Measurements from ENCODE around the gene PDXDC1.
"Not testable (repeated sequence)": the region's sequence is repeated elsewhere in the genome, so short reads cannot be mapped to it uniquely, and the experiment has no call there.

PDXDC1 gene

DNA sequence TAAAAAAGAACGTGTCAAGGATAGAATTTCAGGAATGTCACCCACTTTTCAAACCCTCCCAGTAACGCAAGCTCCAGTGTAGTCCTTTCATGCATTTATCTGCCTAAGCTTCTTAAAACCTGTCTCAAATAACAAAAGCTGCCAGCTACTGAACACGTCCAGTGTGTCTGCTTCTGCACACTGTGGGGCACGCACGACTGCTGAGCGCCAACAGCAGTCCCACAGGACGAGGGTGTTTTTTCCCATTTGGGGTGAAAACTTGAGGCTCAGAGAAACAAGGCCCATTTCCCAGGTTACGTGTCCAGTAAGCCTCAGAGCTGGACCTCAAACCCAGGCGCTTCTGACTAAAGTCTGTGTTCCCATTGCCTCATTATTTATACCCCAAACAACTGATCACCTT lies 63.9 kb downstream of the PDXDC1 start:
- DNase-seq (ENCODE audit: low spot score) = no peak

DNA sequence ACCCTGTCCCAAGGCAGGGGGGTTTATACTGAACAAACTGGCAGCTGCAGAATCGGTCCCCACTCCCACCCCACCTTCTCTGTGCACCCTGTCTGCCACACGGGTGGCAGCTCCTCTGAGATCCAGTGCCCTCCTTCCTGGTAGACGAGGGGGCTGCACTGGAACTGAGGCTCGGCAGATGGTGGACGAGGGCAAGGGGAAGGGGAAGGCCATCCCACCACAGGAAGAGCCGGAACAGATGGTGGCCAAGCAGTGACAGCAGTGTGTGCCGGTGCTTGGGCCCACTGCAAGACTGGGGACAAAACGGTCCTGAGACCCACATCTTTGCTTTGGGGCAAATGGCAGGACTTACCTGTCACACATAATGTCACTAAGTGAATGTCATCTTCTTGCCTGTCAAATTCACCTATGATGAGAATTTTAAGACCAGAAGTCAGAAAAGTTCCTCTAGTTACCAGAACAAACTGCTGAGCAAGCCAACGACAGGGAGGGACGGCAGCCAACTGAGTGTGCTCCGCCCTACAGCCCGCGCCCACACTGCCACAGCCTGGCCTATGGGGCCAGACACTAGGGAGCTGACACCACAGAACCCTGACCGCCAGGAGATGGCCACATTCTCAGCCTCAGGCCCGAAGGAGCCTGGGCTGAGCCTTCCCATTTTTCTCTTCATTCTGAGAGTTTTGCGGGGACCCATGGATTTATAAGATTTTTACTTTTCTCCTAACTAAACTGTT lies 66.6 kb downstream of the PDXDC1 start:
- DNase-seq (ENCODE audit: low spot score) = peak; percentile 46

DNA sequence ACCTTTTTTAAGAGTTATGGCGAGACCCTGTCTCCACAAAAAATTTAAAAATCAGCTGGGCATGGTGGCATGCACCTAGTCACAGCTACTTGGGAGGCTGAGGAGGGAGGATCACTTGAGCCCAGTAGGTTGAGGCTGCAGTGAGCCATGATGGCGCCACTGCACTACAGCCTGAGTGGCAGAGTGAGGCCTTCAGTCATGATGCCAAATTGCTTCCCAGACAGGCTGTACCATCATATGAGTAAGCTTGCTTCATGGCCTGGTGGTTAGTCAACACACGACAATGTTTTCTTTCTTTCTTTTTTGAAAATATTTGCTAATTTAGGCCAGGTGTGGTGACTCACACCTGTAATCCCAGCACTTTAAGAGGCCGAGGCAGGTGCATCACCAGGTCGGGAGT lies 68.5 kb downstream of the PDXDC1 start:
- DNase-seq (ENCODE audit: low spot score) = no peak

DNA sequence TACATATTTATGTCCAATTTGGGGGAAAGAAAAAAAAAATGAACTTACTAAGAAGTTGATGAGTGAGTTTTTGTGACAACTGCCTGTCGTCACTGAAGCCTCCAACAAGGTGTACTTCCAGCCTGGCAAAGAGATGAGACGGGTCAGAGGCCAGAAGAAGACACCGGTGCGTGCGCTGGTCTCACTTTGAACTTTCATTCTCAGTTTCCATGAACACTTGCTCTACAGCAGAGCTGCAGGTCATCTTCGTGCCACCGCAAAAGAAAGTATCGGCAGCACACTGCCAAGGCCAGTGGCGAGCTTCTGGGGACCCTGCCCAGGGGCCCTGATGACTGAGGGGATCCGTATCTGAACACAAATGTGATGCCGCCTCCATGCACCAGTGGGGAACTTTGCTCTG lies 69.5 kb downstream of the PDXDC1 start:
- no peak for DNase-seq (ENCODE audit: low spot score)

DNA sequence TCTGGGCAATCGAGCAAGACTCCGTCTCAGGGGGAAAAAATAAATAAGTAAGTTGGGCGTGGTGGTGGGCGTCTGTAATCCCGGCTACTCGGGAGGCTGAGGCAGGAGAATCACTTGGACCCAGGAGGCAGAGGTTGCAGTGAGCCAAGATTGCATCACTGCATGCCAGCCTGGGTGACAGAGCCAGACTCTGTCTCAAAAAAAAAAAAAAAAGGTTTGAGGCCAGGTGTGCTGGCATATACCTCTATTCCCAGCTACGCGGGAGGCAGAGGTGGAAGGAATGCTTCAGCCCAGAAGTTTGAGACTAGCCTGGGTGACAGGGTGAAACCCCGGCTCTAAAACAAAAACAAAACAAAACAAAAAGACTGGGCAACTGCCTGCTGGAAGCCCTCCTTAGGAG lies 70.4 kb downstream of the PDXDC1 start:
- DNase-seq (ENCODE audit: low spot score) = not testable (repeated sequence)

DNA sequence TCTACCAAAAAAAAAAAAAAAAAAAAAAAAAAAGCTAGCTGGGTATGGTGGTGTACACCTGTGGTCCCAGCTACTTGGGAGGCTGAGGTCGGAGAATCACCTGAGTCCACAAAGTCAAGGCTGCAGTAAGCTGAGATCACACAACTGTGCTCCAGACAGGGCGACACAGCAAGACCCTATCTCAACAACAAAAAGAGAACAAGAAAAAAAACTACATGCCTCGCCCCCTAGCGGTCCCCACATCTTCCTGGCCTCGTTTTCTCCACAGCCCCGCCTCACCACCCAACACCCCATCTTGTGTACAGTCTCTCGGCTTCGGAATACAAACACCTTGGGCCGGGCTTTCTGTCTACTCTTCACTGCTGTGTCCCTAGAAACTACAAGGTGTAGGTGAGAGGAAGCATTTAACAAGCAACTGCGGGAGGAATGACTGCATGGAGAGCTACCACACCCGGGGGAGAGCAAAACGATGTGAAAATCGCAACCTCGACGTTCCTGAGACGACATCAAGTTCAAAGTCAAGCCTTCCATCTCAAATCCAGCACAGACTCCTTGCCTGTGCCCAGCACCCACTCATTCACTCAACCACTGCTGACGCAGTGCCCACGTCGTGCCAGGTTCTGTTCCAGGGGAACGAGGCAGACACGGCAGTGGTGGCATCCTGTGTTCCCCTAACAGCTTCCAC lies 72.0 kb downstream of the PDXDC1 start:
- no peak for DNase-seq (ENCODE audit: low spot score)

DNA sequence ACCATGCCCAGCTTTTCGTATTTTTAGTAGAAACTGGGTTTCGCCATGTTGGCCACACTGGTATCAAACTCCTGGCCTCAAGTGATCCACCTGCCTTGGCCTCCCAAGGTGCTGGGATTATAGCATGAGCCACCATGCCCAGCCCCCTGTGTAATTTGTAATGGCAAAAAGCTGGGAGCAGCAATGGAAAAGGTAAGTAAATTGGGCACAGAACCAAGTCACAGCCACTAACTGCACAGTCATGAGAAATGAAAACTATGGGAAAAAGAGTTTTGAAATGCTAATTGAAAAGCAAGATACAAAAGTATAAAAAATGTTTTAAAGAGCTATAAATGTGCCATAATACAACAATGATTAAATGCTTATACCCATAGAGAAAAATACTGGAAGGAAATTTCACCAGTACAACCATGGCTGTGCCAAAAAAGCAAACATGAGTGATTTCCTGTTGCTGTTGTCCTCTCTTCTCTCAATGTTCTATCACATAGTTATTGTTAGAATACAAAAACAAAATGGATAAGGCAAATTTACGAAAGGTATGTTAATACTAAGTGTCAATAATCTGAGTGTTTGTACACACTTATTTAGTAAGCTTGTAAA lies 74.9 kb downstream of the PDXDC1 start:
- DNase-seq (ENCODE audit: low spot score) = no peak

DNA sequence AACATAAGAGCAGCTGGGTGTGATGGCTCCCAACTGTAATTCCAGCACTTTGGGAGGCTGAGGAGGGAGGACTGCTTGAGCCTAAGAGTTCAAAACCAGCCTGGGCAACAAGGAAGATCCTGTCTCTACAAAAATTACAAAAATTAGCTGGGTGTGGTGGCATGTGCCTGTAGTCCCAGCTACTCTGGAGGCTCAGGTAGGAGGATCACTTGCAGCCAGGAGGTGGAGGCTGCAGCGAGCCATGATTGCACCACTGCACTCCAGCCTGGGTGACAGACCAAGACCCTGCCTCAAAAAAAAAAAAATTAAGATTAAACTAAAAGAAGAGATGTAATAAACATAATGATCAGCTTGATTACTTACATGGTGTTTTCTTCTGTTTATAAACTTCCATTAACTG lies 75.6 kb downstream of the PDXDC1 start:
- DNase-seq (ENCODE audit: low spot score) = not testable (repeated sequence)

DNA sequence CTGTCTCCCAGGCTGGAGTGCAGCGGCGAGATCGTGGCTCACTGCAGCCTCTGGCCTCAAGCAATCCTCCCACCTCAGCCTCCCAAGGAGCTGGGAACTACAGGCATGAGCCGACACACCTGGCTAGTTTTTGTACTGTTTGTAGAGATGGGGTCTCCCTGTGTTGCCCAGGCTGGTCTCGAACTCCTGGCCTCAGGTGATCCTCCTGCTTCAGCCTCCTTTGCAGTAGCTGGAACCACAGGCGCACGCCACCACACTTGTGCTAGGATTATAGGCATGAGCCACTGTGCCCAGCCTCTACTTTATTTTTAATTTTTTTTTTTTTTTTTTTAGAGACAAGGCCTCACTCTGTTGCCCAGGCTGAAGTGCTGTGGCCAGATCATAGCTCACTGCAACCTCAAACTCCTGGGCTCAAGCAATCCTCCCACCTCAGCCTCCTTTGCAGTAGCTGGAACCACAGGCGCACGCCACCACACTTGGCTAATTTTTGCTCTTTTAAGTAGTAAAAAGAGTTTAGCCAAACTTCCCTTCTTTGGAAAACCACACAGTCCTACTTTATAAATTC lies 76.6 kb downstream of the PDXDC1 start:
- DNase-seq (ENCODE audit: low spot score) = no peak

DNA sequence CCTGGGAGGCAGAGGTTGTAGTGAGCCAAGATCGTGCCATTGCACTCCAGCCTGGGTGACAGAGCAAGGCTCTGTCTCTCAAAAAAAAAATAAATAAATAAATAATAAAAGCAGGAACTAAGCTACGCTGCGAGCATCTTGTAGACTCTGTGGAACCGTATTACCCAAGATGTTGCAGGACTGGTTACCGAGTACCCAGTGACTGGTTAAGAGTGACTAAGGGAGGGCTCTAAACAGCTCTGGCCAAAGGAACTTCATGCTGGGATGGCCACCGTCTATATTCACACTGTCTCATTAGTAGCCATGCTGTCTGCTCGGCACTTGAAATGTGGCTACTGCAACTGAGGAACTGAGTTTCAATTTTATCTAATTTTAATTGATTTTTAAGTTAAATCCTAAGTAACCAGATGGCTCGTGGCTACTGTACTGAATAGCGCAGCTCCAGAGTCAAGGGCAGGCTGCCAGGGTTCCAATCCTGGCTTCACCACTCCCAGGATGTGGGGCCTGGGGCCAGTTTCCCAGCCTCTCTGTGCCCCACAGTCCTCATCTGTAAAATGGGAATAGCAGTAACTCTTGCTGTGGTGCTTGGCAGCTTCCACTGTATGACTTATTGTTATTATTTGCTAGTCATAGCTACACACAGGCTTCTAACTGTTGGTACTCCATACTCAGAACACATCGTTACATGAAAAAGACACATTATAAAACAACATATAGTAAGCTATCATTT lies 78.1 kb downstream of the PDXDC1 start:
- no peak for DNase-seq (ENCODE audit: low spot score)

DNA sequence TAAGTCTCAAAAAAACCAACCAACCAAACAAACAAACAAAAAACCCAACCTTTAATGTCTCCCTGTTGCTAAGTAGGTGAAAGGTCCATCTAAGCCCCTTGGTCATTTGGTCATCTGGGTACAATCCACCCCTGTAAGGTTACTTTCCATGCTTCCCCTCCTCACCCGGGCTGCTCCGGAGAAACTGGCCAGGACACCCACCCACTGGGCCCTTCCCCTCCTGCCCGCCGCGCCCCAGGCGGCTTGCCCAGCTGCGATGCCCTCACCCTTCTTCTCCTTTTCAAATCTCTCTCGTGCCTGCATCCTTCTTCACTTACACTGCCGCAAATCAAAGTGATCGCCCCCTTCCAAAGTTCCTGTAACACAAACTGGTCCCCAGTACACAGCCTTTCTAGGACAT lies 79.1 kb downstream of the PDXDC1 start:
- no peak for DNase-seq (ENCODE audit: low spot score)

DNA sequence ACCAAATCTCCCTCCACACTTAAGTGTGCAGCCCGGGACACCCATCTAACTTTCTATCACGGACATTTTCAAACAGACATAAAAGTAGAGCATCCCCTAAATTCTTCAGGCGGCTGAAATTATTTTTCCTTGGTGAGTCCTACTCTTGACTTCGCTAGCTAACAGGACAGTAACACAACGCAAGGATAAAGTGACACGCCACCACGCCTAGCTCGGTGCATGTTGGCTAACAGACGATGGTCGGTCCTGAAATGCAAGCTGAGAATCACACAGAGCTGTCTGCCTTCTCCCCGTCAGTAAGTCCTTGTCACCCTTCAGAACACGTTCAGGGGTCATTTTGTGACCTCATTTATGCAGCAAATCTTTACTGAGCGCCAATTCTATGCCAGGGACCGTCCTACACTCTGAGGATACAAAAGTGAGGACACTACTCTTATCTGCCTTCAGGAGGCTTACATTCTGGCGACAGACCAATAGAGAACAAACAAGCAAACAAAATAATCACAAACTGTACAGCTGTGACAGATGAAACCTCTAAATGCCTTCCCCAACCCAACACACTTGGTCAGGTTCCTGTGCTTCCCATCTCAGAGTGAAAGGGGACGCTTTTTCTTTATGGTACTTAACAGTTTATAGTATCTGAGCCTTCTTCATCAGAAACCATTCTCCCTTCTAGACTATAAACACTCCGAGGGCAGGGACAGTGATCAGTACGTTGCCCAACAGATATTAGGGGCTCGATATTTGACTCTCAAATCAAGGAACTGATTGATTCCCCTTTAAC lies 79.7 kb downstream of the PDXDC1 start:
- DNase-seq (ENCODE audit: low spot score) = no peak

DNA sequence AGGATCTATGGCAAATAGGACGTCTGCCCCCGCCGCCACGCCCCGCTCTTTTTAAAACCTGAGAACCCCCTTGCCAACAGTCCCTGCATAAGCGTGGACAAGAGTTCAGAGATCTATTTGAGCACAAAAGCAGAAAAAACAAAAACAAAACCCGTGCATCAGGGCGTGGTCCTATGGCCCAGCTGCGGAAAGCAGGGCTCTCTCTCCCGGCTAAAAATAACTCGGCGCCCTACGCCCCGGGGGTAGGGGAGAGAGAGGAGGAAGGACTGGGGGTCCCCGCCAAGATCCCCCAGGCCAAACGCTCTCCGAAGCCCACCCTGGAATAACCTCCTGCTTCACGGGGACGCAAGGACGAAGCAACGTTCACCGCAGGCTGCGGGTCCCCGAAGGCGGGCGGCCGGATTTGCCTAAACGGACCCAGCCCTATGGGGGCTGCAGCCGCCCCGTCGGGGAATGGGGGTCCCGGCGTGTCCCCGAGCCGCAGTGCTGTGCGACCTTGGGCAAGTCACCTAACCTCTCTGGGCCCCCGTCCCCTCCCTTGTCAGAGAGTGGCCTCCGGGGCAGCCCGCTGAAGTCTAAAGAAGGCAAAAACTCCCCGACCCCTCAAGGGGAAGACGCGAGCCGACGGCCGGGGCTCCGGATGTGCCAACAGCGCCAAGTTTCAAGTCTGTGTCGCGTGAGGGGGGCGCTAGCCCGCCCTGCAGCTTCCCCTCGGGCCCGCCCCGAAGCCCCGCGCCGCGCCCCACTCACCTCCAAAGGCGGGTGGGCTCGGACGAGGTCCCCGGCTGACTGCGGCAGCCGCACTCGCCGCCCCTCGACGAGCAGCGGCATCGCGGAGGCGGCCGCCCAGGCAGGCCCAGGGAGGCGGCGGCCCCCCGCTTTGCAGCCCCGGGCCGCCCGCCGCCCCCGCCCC lies 80.6 kb downstream of the PDXDC1 start:
- DNase-seq (ENCODE audit: low spot score) = no peak

DNA sequence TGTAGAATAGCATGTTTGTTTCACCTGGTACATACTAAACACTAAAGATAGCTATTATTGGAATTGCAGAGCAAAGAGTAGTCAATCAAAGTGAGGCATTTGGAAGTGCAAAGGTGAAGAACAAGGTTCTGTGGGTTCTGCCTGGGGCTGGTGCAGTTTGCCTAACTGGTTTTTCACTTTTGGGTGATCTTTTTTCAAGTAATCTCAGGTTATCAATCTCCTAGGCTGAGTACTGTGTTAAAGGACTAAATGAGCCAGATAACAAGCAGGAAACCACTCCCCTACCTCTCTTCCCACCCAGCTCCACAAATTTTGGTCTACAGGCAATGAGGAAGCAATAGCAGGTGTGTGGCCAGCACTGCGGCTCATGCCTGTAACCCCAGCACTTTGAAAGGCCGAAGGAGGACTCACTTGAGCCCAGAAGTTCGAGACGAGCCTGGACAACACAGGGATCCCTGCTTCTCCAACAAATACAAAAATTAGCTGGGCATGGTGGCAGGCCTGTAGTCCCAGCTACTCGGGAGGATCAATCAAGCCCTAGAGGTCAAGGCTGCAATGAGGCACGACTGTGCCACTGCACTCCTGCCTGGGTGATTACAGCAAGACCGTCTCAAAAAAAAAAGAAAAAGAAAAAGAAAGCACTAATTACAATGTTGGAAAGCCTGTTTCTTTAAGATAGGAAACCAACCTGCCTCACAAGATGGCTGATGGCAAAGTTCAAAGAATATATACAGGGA lies 83.0 kb downstream of the PDXDC1 start:
- DNase-seq (ENCODE audit: low spot score) = no peak

DNA sequence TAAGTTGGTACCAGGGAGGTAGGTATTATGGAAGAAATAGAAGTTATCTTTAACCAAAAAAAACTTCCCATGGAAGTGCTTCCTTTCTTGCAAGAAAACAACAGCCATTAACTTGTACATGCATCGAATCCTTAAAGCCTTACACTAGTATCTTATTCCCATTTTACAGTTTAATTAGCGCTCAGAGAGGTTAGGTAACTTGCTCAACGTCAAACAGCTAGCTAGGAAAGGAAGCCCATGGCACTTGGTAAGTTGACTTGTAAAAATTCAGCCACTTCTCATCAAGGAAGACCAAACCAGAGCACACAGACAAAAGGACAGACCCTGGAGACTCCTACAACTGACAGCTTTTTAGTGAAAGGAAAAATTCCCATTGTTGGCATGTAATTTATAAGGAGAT lies 84.5 kb downstream of the PDXDC1 start:
- DNase-seq (ENCODE audit: low spot score) = no peak

DNA sequence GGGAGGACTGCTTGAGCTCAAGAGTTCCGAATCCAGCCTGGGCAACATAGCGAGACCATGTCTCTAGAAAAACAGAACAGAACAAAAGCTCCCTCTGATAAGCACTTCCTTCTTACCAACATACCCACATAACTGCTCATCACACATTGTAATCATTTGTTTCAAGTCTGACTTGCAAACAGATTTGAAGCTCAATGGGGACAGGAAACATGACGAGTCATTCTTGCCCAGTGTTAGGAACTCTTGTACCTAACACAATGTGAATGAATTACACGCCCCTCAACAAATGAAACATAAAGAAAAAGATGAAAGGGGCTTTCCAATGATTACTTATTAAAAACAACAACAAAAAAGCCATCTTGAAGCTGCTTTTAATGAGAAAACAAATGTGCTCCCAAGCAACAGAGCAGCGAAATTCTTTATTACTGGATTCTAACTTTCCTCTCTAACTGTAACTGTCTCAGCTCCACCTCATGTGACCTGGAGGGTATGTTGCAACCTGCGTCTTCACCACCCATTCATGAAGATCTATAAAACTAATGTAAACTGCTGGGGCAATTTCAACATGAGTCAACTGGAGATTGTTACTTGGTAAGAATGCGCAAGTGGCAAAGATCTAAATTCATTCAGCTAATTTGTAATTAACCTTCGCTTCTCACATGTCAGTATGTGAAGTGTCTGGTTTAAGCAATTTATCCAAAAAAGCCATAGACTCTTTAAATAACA lies 87.4 kb downstream of the PDXDC1 start:
- DNase-seq (ENCODE audit: low spot score) = not testable (repeated sequence)

DNA sequence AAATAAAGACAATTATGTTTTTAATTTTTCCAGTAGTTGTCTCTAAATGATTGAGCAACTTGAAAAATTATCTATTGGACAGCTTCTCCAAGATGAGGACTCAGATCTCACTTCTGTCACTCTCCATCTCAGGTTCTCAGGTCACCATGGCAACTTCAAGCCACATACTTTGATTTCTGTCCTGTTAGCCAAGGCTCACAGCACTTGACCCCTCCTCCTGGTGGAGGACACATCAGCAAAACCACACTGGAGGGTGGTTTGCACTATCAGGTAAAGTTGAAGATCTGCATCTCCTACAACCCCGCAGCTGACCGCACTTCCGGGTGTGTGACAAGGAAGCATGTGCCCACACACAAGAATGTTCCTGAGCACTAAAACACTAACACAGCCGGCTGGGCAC lies 91.1 kb downstream of the PDXDC1 start:
- DNase-seq (ENCODE audit: low spot score) = not testable (repeated sequence)

DNA sequence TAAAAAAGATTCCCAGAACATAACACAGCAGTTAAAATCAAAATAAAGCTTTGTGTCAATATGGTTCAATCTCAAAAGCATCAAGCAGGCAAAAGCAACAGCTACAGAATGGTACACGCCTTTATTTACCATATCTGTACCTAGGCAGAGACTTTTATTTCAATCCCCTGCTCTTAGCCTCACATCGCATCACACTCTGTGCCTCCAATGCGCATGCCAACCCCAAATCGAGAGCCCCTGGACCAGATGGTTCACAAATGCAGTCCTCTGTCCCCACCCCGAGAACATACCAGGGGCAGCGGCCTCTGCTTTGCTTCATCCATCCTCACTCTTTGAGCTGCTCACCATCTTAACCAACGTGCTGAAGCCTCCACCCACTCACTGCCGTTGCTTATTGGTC lies 91.9 kb downstream of the PDXDC1 start:
- DNase-seq (ENCODE audit: low spot score) = not testable (repeated sequence)

DNA sequence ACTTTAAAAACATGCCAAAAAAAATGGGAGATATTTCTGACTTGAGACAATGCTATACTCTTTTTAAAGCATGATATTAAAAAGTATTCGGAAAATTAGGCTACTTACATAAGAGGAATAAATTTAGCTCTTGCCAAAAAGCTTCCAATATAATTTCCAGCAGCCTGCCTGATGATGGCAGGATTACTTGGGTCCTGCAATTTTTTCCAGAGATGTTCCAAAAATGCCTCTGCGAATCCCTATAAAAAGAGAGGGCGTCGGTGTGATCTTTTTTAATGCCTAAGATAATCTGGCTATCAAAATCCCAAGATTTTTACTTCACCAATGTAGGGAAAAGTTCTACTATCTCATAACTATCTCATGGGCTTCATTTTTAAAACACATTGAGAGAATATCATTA lies 96.2 kb downstream of the PDXDC1 start:
- peak; percentile 55 for DNase-seq (ENCODE audit: low spot score)

Data from putamen (tissue), 1 donor.